Muscle of back (tissue), 11 donors: ENCODE measurements around the gene SMCHD1. TPM values are rescaled to one million over a fixed set of nuclear protein-coding genes. Genes with fewer than 3 reads are reported as not detected.
"Not testable (repeated sequence)": the region's sequence is repeated elsewhere in the genome, so short reads cannot be mapped to it uniquely, and the experiment has no call there.

Experiments used
- DNase-seq, 3 donors: peaks; one replicate each; pipeline versions ENCODE4 v3.0.0 to v3.0.0-alpha.2; 2013
- polyA plus RNA-seq, 10 donors: library from polyadenylated mRNA; unstranded; fragments of 120-200 nt; gene quantifications; one replicate each; pipeline ENCODE4 v1.2.1, GENCODE V29; 2013; ENCODE audit not compliant: insufficient read length in 10 of 10

Gene SMCHD1
- polyA plus RNA-seq, 10 donors = 28.9 to 50.4 (median 42.7) TPM

- not testable (repeated sequence) for DNase-seq
Measured at GRCh38 chr18:2852460-2852859, 196.9 kb downstream of the SMCHD1 start.

DNA sequence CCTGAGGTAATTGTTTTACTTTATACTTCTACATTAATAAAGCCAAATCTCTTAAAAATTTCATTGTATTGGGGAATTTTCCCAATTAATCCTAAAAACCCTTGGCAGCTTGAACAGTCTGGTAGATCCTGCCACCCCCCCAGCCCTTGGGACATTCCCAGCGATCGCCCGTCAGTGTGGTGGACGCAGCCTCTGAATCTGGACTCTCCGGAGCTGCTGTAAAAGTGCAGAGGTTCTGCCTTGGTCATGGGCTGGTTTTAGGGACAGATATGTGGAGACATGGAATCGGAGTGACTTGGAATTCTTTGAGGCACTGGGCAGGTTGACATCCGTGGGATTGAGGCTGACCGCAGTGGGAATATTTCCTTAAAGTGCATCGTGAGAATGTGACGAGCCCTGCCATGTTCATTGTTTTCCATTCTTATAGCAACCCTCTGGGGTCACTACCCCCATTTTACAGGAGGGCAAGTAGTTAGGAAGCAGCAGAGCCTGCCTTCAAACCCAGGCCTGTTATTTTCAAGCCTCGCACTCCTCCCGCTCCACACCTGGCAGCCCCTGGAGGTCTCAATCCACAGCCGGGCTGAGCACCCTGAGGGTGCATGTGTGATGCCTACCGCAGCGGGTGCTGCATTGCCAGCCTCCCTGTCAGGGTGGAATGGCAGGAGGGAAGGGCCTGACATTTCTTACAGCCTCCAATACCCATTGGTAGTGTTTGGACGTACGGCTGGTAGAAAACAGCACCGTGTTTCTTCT lies 197.8 kb downstream of the SMCHD1 start:
- no peak for DNase-seq

DNA sequence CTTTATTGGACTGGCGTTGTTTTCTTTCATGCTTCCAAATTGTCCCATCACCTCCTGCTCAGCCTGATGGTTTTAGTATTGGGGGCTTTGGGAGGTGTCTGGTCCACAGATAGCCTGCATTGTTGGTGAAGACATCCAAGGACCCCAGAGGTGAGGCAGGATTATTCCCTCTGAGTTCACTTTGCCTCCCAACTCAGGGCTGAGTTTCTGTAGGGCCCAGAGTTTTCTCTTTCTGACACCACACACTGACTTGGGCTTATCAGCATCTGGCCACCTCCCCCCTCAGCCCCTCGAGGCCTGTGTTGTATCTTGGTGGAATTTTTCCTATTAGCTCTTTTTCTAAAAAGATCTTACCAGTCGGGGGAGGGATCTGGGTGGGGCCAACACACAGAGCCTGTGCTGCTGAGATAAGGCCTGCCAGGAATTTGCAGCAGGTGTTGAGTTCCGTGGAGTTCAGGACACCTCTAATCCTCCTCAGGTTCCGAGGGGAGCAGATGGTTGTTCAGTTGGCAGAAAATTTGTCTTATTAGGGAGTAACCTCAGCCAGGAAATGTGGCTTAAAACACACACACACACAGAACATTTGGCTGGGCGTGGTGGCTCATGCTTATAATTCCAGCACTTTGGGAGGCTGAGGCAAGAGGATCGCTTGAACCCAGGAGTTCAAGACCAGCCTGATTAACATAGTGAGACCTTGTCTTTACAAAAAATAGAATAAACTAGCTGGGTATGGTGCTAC lies 198.6 kb downstream of the SMCHD1 start:
- peak in 1 of 3 donors; percentile 45 for DNase-seq

Other genes starting within 250 kb of the SMCHD1 start
- 10 to 100 TPM in 9 of 10 donors, 1 to 10 TPM in 1; 9.8 to 15.6 (median 11.5) TPM for gene METTL4, start 84.2 kb upstream of the SMCHD1 start, polyA plus RNA-seq
- gene NDC80, start 84.2 kb upstream of the SMCHD1 start, polyA plus RNA-seq = 10 to 100 TPM in 9 of 10 donors, 1 to 10 TPM in 1; 8.8 to 20.3 (median 12.9) TPM
- 10 to 100 TPM; 19.4 to 44.9 (median 32.1) TPM for gene EMILIN2, start 191.3 kb downstream of the SMCHD1 start, polyA plus RNA-seq